Transverse colon (tissue), 4 donors: ENCODE measurements around the gene ERGIC1. TPM values are rescaled to one million over a fixed set of nuclear protein-coding genes. Genes with fewer than 3 reads are reported as not detected.

Source experiments
- DNase-seq: peaks from one replicate; pipeline ENCODE4 v3.0.0-alpha.2; 2019
- H3K27ac ChIP-seq, 4 donors: fragments of 200-600 bp; sonication (generic); 2 replicates each; pipeline ENCODE4 v1.5.1; 2016 to 2018; ENCODE audit warnings: inconsistent platforms in 4 of 4
- H3K27me3 ChIP-seq: fragments of 200-600 bp; sonication (generic); 2 replicates; pipeline ENCODE4 v1.5.1; 2017; ENCODE audit warnings: inconsistent platforms
- H3K36me3 ChIP-seq, 4 donors: fragments of 200-600 bp; sonication (generic); 2 replicates each; pipeline ENCODE4 v1.5.1; 2017 to 2019; ENCODE audit warnings: inconsistent platforms in 4 of 4
- H3K4me1 ChIP-seq, 4 donors: fragments of 200-600 bp; sonication (generic); 2 replicates each; pipeline ENCODE4 v1.5.1; 2017 to 2020; ENCODE audit warnings: inconsistent platforms in 4 of 4
- H3K4me3 ChIP-seq, 4 donors: fragments of 200-600 bp; sonication (generic); 1 replicate in 1 of 4; 2 replicates in 3 of 4; pipeline versions ENCODE4 v1.5.1 to v1.6.1; 2017 to 2019; ENCODE audit warnings: inconsistent platforms in 4 of 4
- H3K9me3 ChIP-seq, 2 donors: fragments of 200-600 bp; sonication (generic); 2 replicates each; pipeline ENCODE4 v1.5.1; 2017 to 2019; ENCODE audit warnings: inconsistent platforms in 2 of 2
- EP300 ChIP-seq: sonication (generic); formaldehyde crosslinking; IDR thresholded peaks from one replicate; pipeline ENCODE4 v1.6.1; 2017; ENCODE audit warnings: antibody characterized with exemption, low read depth
- POLR2A ChIP-seq: fragments of 450-650 bp; IDR thresholded peaks from one replicate; pipeline ENCODE4 v1.6.1; 2016; ENCODE audit warnings: antibody characterized with exemption, mild to moderate bottlenecking, moderate library complexity
- POLR2AphosphoS5 ChIP-seq, 3 donors: sonication (generic); formaldehyde crosslinking; IDR thresholded peaks; one replicate each; pipeline ENCODE4 v1.6.1; 2016; ENCODE audit warnings: antibody characterized with exemption in 3 of 3
- WGBS, 2 donors: methylation state at CpG; one replicate each; pipeline ENCODE4 v1.1.5; 2018; ENCODE audit warnings: low coverage in 1 of 2; 5-methylcytosine and 5-hydroxymethylcytosine counted together
- in situ Hi-C, 4 donors: fragments of 200-750 bp; cut with MboI; loops; one replicate each; pipeline versions ENCODE4 v1.15.0 to v1.15.1; 2017; ENCODE audit warnings: low sequenced_read_pairs in 3 of 4, low pct_ligation_motif_present in 1 of 4, low pct_unique_long_range_greater_than_20kb in 1 of 4
- intact Hi-C: fragments of 100-400 bp; cut with DNase I; formaldehyde crosslinking; loops from one replicate; pipeline ENCODE4 v1.15.1; 2023; ENCODE audit warnings: low total_unique reads
- total RNA-seq, 4 donors: library from RNA; depleted of rRNA; stranded (reverse); fragments of >200 nt; gene quantifications; one replicate each; pipeline ENCODE4 v1.1.0, GENCODE V29; 2016
- TF ChIP-seq, protein P1 (sequence below), 5 experiments: fragments of 200-600 bp in 3 of 5; fragments of 450-650 bp in 2 of 5; sonication (generic) in 3 of 5; IDR thresholded peaks; 1 replicate in 2 of 5; 2 replicates in 3 of 5; pipeline ENCODE4 v1.5.1; 2016 to 2017; ENCODE audit warnings: antibody characterized with exemption in 5 of 5, inconsistent platforms in 3 of 5, mild to moderate bottlenecking in 2 of 5, moderate library complexity in 1 of 5

ERGIC1 gene
- total RNA-seq, 4 donors from 2014 or later: 125 to 252 (median 184) TPM

DNA sequence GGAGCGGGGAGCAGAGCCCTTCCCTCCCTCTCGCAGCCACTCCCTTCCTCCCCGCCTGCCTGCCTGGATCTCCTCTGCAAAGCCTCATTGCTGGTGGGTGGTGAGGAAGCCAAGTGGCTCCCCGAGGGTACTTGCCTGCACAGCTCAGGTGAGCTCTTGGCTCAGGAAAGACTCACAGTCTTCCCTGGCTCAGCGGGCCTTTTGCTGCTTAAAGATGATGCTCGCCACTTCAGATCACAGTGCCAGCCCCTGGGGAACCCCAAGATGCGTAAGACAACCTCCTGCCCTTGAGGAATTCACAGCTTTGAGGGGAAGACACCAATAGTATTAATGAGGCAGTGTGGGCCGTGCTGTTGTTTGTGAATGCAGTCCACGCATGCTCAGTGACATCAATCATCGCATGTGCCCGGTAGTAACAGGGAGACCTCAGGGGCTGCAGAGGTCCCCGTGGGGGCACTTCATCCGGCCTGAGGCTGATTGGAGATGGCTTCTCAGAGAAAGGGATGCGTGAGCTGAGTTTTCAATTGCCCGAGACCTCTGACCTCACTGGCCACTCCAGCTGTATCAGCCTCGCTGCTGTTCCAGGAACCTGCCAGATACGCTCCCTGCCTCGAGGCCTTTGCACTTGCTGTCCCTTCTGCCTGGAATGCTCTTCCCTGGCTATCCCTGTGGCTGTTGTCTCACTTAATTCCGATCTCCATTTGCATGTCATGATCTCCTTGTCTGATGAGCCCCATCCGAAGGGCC is 36.8 kb downstream of the ERGIC1 start:
- no peak for DNase-seq

DNA sequence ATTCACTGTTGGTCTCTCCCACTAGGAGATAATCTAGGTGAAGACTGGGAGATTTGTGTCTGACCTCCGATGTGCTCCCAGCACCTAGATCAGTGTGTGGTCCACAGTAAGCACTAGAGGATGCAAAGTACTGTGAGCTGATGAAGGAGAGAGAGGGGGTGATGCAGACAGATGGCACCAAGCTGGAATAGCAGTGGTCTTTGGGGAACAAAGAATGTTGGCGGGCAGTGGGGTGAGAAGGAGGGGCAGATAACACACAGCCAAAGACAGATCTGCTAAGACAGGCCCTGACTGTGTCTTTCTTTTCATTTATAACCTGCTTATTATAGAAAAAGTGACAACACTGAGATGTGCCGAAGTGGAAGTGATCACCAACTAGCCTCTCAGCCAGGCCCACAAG is 37.5 kb downstream of the ERGIC1 start:
- H3K4me1 ChIP-seq: peaks cover 43 to 69% (median 52%) of the 10 kb centered on the region in 4 donors
- H3K36me3 ChIP-seq: no peaks in the 10 kb centered on the region
- intact Hi-C loops: loop anchor here (5.0 kb wide), 1 partner anchor 39 kb away; the partner anchor contains the start of gene ERGIC1
- 84 to 87% methylated on average over 2 to 3 of the region's 3 CpGs for WGBS, 2 donors
- no peak overlapping the region for H3K4me3 ChIP-seq
- H3K27ac ChIP-seq: peak overlapping the region; percentile 74 to 91 (median 86)
- in situ Hi-C loops: no loop called here
- DNase-seq: no peak
- H3K9me3 ChIP-seq: no peaks in the 10 kb centered on the region
- no peaks in the 10 kb centered on the region for H3K27me3 ChIP-seq
- TF ChIP-seq POLR2A (no peak), POLR2AphosphoS5 (IDR thresholded peaks at IDR 0.05) (no peak), EP300 (no peak)
- TF ChIP-seq, protein P1, sequence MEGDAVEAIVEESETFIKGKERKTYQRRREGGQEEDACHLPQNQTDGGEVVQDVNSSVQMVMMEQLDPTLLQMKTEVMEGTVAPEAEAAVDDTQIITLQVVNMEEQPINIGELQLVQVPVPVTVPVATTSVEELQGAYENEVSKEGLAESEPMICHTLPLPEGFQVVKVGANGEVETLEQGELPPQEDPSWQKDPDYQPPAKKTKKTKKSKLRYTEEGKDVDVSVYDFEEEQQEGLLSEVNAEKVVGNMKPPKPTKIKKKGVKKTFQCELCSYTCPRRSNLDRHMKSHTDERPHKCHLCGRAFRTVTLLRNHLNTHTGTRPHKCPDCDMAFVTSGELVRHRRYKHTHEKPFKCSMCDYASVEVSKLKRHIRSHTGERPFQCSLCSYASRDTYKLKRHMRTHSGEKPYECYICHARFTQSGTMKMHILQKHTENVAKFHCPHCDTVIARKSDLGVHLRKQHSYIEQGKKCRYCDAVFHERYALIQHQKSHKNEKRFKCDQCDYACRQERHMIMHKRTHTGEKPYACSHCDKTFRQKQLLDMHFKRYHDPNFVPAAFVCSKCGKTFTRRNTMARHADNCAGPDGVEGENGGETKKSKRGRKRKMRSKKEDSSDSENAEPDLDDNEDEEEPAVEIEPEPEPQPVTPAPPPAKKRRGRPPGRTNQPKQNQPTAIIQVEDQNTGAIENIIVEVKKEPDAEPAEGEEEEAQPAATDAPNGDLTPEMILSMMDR (IDR thresholded peaks at IDR 0.05): no peak

More for the DNA sequence above, 36.8 kb downstream of the ERGIC1 start:
- H3K27me3 ChIP-seq: no peaks in the 10 kb centered on the region
- TF ChIP-seq POLR2AphosphoS5 (IDR thresholded peaks at IDR 0.05): no peak
- peak overlapping the region; percentile 74 to 91 (median 86) for H3K27ac ChIP-seq
- no peaks in the 10 kb centered on the region for H3K36me3 ChIP-seq
- no peaks in the 10 kb centered on the region for H3K9me3 ChIP-seq
- in situ Hi-C loops: no loop called here
- no peak overlapping the region for H3K4me3 ChIP-seq
- 72% methylated on average over 20 of the region's 20 CpGs; no CpG with 5 or more reads in 1 of the 2 donors for WGBS, 2 donors
- intact Hi-C loops: loop anchor here (5.0 kb wide), 1 partner anchor 39 kb away; the partner anchor contains the start of gene ERGIC1
- H3K4me1 ChIP-seq: peaks cover 45 to 69% (median 53%) of the 10 kb centered on the region in 4 donors

DNA sequence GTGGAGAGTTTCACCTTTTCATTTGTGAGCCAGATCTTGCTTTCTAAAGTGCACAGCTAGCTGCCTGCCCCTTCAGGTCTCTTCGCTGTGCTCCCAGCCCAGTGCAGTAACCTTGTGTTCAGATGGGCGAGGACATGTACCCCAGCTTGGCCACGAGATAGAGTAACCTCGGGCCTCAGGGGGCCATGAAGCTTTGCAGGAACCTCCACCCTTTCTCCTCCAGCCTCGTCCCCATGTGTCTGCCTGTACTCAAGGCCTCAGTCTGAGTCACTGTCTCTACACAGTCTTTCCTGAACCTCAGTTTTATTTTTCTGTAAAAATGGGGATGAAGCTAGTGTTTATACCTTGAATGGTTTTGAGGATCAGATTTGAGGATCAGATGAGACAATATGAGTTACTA is 37.9 kb downstream of the ERGIC1 start:
- TF ChIP-seq EP300 (no peak), POLR2AphosphoS5 (IDR thresholded peaks at IDR 0.05) (no peak), POLR2A (no peak)
- TF ChIP-seq, protein P1 (IDR thresholded peaks at IDR 0.05): no peak
- Histone ChIP-seq H3K4me1 (peaks cover 39 to 69% (median 50%) of the 10 kb centered on the region in 4 donors), H3K36me3 (no peaks in the 10 kb centered on the region), H3K27ac (peak overlapping the region; percentile 74 to 91 (median 86)), H3K27me3 (no peaks in the 10 kb centered on the region), H3K4me3 (no peak overlapping the region), H3K9me3 (no peaks in the 10 kb centered on the region)
- no peak for DNase-seq
- 66 to 80% methylated on average over 1 to 5 of the region's 5 CpGs for WGBS, 2 donors
- in situ Hi-C loops (no loop called here), intact Hi-C loops (loop anchor here (5.0 kb wide), 1 partner anchor 40 kb away; the partner anchor contains the start of gene ERGIC1)

DNA sequence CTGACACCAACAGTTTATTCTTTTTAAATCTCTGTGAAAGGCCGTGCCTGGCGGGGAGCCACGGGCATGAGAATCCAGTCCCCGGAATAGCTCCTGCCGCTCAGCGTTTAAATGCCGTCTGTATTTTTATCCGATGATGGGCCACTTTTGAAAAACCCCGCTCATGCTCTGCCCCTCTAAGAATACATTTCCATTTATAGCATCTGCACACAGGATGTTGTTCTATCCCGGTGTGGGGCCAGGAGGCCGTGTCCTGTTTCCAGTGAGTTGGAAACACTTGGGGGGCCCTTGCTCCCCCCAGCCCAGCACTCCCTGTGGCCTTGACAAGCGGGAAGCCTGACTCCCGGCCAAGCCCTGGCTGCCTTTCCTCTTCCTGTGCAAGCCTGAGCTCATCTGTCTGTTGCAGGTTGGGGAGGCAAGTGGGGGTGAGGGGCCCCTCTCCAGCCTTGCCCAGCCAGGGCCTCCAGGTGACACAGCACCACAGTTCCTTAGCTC is 39.0 kb downstream of the ERGIC1 start:
- Histone ChIP-seq H3K4me3 (no peak overlapping the region), H3K27ac (peak overlapping the region; percentile 74 to 91 (median 86)), H3K9me3 (no peaks in the 10 kb centered on the region), H3K36me3 (no peaks in the 10 kb centered on the region), H3K27me3 (no peaks in the 10 kb centered on the region), H3K4me1 (peaks cover 32 to 63% (median 43%) of the 10 kb centered on the region in 4 donors)
- WGBS, 2 donors: 59% methylated on average over 13 of the region's 13 CpGs; no CpG with 5 or more reads in 1 of the 2 donors
- DNase-seq: peak; percentile 58
- in situ Hi-C loops: no loop called here
- intact Hi-C loops: loop anchor here (5.0 kb wide), 1 partner anchor 41 kb away; the partner anchor contains the start of gene ERGIC1
- TF ChIP-seq EP300 (peak; percentile 42), POLR2A (no peak), POLR2AphosphoS5 (IDR thresholded peaks at IDR 0.05) (peak in 2 of 3 donors; percentile 53 to 57)

DNA sequence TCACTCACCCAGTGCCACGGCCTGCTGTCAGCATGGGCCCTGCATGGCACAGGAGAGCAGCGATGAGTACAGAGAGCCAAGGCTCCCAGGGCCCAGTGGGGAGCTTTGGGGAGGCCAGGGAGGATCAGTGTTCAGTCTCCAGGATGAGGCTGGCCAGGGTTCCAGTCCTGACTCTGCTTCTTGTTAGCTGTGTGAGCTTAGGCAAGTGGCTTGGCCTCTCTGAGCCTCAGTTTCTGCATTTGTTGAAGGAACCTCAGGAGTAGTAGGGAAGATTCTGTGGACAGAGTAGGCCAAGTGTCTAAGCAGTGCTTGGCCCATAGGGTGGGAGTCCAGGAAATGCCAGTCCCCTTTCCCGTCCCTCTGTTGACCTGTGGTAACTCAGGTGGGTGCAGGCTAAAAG is 39.5 kb downstream of the ERGIC1 start:
- Histone ChIP-seq H3K36me3 (no peaks in the 10 kb centered on the region), H3K27ac (peak overlapping the region; percentile 74 to 91 (median 86)), H3K4me3 (no peak overlapping the region), H3K27me3 (no peaks in the 10 kb centered on the region), H3K9me3 (no peaks in the 10 kb centered on the region), H3K4me1 (peaks cover 30 to 59% (median 38%) of the 10 kb centered on the region in 4 donors)
- WGBS, 2 donors: 91% methylated on average over 3 of the region's 3 CpGs; no CpG with 5 or more reads in 1 of the 2 donors
- in situ Hi-C loops (no loop called here), intact Hi-C loops (loop anchor here (5.0 kb wide), 1 partner anchor 41 kb away; the partner anchor contains the start of gene ERGIC1)
- no peak for DNase-seq
- TF ChIP-seq POLR2A (no peak), POLR2AphosphoS5 (IDR thresholded peaks at IDR 0.05) (no peak), EP300 (no peak)
- TF ChIP-seq, protein P1 (IDR thresholded peaks at IDR 0.05): no peak
